Measurements from ENCODE around the gene SAMHD1. TPM values are rescaled to one million over a fixed set of nuclear protein-coding genes. Genes with fewer than 3 reads are reported as not detected.
A peak's percentile ranks its signal among the peaks of the same experiment; 100 is the strongest.

SAMHD1 gene
- total and polyA plus RNA-seq, 2 experiments from 2014 or later = 7.3 to 10.3 TPM

DNA sequence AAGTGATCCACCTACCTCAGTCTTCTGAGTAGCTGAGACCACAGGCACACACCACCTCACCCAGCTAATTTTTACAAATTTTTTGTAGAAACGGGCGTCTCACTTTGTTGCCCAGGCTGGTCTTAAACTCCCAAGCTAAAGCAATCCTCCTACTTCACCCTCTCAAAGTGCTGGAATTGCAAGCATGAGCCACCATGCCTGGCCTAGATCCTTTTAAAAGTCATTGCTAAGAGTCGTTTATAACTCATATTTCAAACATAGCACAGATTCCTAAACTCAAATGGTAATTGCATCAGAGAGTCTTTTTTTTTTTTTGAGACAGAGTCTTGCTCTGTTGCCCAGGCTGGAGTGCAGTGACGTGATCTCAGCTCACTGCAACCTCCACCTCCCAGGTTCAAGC is 7.7 kb upstream of the SAMHD1 start:
- H3K27me3 ChIP-seq = no peaks in the 10 kb centered on the region
- TF ChIP-seq, protein P1, sequence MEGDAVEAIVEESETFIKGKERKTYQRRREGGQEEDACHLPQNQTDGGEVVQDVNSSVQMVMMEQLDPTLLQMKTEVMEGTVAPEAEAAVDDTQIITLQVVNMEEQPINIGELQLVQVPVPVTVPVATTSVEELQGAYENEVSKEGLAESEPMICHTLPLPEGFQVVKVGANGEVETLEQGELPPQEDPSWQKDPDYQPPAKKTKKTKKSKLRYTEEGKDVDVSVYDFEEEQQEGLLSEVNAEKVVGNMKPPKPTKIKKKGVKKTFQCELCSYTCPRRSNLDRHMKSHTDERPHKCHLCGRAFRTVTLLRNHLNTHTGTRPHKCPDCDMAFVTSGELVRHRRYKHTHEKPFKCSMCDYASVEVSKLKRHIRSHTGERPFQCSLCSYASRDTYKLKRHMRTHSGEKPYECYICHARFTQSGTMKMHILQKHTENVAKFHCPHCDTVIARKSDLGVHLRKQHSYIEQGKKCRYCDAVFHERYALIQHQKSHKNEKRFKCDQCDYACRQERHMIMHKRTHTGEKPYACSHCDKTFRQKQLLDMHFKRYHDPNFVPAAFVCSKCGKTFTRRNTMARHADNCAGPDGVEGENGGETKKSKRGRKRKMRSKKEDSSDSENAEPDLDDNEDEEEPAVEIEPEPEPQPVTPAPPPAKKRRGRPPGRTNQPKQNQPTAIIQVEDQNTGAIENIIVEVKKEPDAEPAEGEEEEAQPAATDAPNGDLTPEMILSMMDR (IDR thresholded peaks at IDR 0.05; ENCODE audit: low read depth, low read length) = no peak
- DNase-seq (ENCODE audit: low read depth in 1 of 2, low spot score in 1 of 2) = no peak

DNA sequence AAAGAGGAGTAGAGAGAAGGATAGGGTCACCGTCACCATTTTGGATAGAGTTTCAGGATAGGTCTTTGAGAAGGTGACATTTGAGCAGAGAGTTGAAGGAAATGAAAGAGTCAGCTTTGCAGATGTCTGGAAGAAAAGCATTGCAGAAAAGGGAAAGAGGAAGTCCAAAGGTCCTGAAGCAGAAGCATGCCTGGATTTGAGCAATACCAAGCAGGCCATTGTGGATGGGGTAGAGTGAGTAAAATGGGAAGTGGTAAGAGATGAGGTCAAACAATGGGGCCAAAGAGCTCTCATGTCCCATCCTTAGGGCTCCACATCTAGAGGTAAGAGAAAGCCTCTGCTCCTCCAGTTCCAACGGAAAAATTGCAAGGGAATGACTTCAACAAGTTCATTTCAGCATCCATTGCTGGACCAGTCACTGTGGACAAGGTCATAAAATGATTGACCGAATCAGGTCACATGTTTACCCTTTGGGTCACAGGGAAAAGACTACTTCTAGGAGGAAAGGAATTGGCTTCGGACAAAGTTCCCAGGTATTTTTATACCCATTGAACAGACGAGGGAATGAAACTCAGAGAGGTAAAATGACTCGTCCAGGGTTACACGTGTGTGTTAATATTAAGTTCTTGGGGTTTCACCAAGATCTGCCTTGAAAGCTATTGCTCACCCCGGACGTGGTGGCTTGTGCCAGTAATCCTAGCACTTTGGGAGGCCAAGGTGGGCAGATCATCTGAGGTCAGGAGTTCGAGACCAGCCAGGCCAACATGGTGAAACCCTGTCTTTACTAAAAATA is 6.6 kb upstream of the SAMHD1 start:
- Histone ChIP-seq H3K27me3 (no peaks in the 10 kb centered on the region), H3K4me3 (no peak overlapping the region), H3K27ac (no peak overlapping the region), H3K36me3 (no peaks in the 10 kb centered on the region), H3K9me3 (ENCODE audit: low read depth) (no peaks in the 10 kb centered on the region), H3K4me1 (ENCODE audit: low read depth) (no peaks in the 10 kb centered on the region)
- TF ChIP-seq, protein P1 (IDR thresholded peaks at IDR 0.05; ENCODE audit: low read depth, low read length) = no peak
- no peak for DNase-seq (ENCODE audit: low read depth in 1 of 2, low spot score in 1 of 2)

More for the DNA sequence above, 7.7 kb upstream of the SAMHD1 start:
- Histone ChIP-seq H3K9me3 (ENCODE audit: low read depth) (no peaks in the 10 kb centered on the region), H3K27ac (no peak overlapping the region), H3K4me1 (ENCODE audit: low read depth) (no peaks in the 10 kb centered on the region), H3K4me3 (no peak overlapping the region), H3K36me3 (no peaks in the 10 kb centered on the region)

DNA sequence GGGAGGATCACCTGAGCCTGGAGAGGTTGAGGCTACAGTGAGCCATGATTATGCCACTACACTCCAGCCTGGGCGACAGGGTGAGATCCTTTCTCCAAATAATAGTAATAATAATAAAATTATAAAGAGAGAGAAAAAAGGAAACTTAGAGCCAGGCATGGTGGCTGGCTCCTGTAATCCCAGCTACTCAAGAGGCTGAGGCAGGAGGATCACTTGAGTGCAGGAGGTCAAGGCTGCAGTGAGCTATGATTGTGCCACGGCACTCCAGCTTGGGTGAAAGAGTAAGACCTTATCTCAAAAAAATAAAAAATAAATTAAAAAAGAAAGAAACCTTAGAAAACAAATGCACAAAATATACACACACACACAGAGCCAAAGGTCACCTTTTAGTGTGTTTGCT is 5.2 kb upstream of the SAMHD1 start:
- no peaks in the 10 kb centered on the region for H3K9me3 ChIP-seq (ENCODE audit: low read depth)
- H3K36me3 ChIP-seq = no peaks in the 10 kb centered on the region
- DNase-seq (ENCODE audit: low read depth in 1 of 2, low spot score in 1 of 2) = no peak
- H3K4me3 ChIP-seq = no peak overlapping the region
- no peaks in the 10 kb centered on the region for H3K4me1 ChIP-seq (ENCODE audit: low read depth)
- no peak overlapping the region for H3K27ac ChIP-seq
- H3K27me3 ChIP-seq = no peaks in the 10 kb centered on the region
- TF ChIP-seq, protein P1 (IDR thresholded peaks at IDR 0.05; ENCODE audit: low read depth, low read length) = no peak

DNA sequence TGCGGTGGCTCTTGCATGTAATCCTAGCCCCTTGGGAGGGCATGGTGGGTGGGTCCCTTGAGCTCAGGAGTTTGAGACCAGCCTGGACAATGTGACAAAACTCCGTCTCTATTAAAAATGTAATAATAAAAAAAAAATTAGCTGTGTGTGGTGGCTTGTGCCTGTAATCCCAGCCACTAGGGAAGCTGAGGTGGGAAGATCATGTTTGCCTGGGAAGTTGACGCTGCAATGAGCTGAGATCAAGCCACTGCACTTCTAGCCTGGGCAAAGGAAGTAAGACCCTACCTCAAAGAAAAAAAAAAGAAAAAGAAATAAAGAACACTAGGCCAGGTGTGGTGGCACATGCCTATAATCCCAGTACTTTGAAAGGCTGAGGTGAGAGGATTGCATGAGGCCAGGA is 4.5 kb upstream of the SAMHD1 start:
- TF ChIP-seq, protein P1 (IDR thresholded peaks at IDR 0.05; ENCODE audit: low read depth, low read length) = no peak
- Histone ChIP-seq H3K36me3 (no peaks in the 10 kb centered on the region), H3K9me3 (ENCODE audit: low read depth) (no peaks in the 10 kb centered on the region), H3K27ac (no peak overlapping the region), H3K4me1 (ENCODE audit: low read depth) (no peaks in the 10 kb centered on the region), H3K27me3 (no peaks in the 10 kb centered on the region), H3K4me3 (no peak overlapping the region)
- DNase-seq (ENCODE audit: low read depth in 1 of 2, low spot score in 1 of 2) = no peak

DNA sequence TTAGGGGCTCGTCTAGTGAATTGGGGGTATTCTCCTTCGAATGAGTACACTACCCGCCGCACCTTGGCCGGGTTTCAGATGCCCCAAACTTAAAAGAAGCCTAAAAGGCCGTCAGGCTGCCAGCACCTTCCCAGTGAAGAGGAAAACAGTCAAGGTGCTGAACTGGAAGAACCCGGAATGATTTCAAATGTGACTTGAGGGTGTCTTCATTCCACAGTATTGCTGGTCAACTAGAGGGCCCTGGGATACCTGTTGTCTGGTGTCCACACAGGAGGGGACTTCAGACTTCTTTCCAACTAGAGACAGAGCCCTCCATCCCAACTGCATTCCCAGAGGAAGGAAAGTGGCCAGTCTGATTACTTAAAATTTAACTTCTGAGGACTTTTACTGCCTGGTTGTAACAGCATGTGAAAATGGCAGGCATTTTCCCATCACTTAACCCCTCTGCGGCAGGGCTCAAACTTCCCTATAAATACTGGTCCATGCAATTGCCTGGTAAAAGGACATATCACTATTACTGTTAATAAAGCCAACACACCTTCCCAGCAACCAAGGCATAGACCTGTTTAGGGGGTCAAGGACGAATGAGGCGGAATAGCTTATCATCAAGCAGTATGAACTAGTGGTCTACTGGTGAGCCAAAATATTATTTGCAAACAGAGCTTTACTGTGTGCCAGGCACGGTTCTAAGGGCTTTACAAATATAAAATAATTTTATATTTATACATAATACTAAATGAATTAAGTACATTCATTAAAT is 651 bp upstream of the SAMHD1 start:
- no peaks in the 10 kb centered on the region for H3K4me1 ChIP-seq (ENCODE audit: low read depth)
- H3K9me3 ChIP-seq (ENCODE audit: low read depth) = no peaks in the 10 kb centered on the region
- DNase-seq (ENCODE audit: low read depth in 1 of 2, low spot score in 1 of 2) = no peak
- TF ChIP-seq, protein P1 (IDR thresholded peaks at IDR 0.05; ENCODE audit: low read depth, low read length) = no peak
- H3K36me3 ChIP-seq = no peaks in the 10 kb centered on the region
- H3K27ac ChIP-seq = peak overlapping the region; percentile 46
- H3K27me3 ChIP-seq = peaks cover 22% of the 10 kb centered on the region
- H3K4me3 ChIP-seq = peak overlapping the region; percentile 43
